ENCODE results near the gene ZFP92. TPM values are rescaled to one million over a fixed set of nuclear protein-coding genes. Genes with fewer than 3 reads are reported as not detected.

ZFP92 gene
- polyA plus RNA-seq, 1 donor (not counting 4 experiments of a cell fraction or from before 2014, with no cell fraction given), result 0.64 TPM

DNA sequence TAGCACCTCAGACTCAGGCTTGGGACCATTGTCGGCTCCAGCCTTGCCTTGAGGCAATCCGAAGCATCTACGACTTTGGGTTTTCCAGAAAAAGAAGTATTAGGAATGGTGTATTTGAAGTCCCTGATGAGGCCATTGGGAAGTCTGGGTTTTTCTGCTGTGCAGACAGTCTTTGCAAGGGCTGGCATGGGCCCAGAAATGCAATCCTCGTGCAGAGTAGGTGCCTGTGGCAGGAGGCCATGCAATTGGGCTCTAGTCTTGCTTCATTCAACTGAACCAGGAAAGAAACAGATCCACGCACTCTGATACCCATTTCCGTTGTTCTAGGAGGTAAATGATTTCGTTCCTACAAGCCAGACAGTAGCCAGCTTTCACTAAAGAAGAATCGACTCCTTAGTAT lies 12.4 kb downstream of the ZFP92 start:
- no peaks in the 10 kb centered on the region for H3K9me1 ChIP-seq (ENCODE audit: control insufficient read depth, extremely low read depth, insufficient read depth, low read length)
- no peak overlapping the region for H3K9ac ChIP-seq (ENCODE audit: control insufficient read depth, extremely low read depth, insufficient read depth, low read length)
- no peak overlapping the region for H3K27ac ChIP-seq (ENCODE audit: control insufficient read depth, insufficient read depth, low read length)
- no peak overlapping the region for H2AFZ ChIP-seq (ENCODE audit: control insufficient read depth, low read length)
- no peak for TF ChIP-seq EZH2 (IDR thresholded peaks at IDR 0.05; ENCODE audit: low read length)
- TF ChIP-seq, protein P1, sequence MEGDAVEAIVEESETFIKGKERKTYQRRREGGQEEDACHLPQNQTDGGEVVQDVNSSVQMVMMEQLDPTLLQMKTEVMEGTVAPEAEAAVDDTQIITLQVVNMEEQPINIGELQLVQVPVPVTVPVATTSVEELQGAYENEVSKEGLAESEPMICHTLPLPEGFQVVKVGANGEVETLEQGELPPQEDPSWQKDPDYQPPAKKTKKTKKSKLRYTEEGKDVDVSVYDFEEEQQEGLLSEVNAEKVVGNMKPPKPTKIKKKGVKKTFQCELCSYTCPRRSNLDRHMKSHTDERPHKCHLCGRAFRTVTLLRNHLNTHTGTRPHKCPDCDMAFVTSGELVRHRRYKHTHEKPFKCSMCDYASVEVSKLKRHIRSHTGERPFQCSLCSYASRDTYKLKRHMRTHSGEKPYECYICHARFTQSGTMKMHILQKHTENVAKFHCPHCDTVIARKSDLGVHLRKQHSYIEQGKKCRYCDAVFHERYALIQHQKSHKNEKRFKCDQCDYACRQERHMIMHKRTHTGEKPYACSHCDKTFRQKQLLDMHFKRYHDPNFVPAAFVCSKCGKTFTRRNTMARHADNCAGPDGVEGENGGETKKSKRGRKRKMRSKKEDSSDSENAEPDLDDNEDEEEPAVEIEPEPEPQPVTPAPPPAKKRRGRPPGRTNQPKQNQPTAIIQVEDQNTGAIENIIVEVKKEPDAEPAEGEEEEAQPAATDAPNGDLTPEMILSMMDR (optimal IDR thresholded peaks at IDR 0.05 in 1 of 3, IDR thresholded peaks at IDR 0.05 in 1 of 3, conservative IDR thresholded peaks at IDR 0.05 in 1 of 3; ENCODE audit: extremely low read depth in 1 of 3, insufficient read depth in 2 of 3, low read length in 3 of 3), result no peak
- H3K79me2 ChIP-seq (ENCODE audit: control insufficient read depth, insufficient read depth, low read length), result no peaks in the 10 kb centered on the region
- no peak overlapping the region for H3K4me2 ChIP-seq (ENCODE audit: control insufficient read depth, extremely low read depth, insufficient read depth, low read depth, low read length)
- H3K36me3 ChIP-seq (ENCODE audit: control insufficient read depth in 2 of 2, extremely low read depth in 1 of 2, insufficient read depth in 2 of 2, low read length in 2 of 2), result no peaks in the 10 kb centered on the region
- peaks cover 2% of the 10 kb centered on the region for H3K9me3 ChIP-seq (ENCODE audit: control insufficient read depth, low read depth, low read length)
- no peaks in the 10 kb centered on the region for H3K27me3 ChIP-seq (ENCODE audit: control insufficient read depth, extremely low read depth, insufficient read depth, low read length)
- no peaks in the 10 kb centered on the region for H4K20me1 ChIP-seq (ENCODE audit: control insufficient read depth, extremely low read depth, insufficient read depth, low read length)
- FAIRE-seq (no peak), DNase-seq (ENCODE audit: low read depth, low spot score) (no peak)
- dilution Hi-C loops (cut with MboI; ENCODE audit: extremely low pct_ligation_motif_present, low sequenced_read_pairs), result no loop called here
- H3K4me1 ChIP-seq (ENCODE audit: control insufficient read depth, extremely low read depth, insufficient read depth, low read length), result no peaks in the 10 kb centered on the region
- H3K4me3 ChIP-seq (ENCODE audit: control insufficient read depth in 2 of 3, extremely low read depth in 1 of 3, insufficient read depth in 2 of 3, low read depth in 1 of 3, low read length in 3 of 3), result no peak overlapping the region

DNA sequence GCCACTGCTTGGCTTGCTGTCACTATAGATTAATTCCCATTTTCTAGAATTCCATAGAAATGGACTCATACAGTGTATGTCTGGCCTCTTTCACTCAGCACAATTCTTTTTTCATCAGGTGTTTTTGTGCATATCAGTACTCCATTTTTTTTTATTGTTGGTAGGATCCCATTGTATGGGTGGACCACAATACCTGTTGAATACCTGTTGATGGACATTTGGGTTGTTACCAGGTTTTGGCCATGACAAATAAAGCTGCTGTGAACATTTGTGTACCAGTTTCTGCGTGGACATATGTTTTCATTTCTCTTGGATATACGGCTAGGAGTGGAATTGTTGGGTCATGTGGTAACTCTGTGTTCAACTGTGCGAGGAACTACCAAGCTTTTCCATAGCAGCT lies 14.9 kb downstream of the ZFP92 start:
- dilution Hi-C loops (cut with MboI; ENCODE audit: extremely low pct_ligation_motif_present, low sequenced_read_pairs), result no loop called here
- Histone ChIP-seq H3K36me3 (ENCODE audit: control insufficient read depth in 2 of 2, extremely low read depth in 1 of 2, insufficient read depth in 2 of 2, low read length in 2 of 2) (no peaks in the 10 kb centered on the region), H3K27ac (ENCODE audit: control insufficient read depth, insufficient read depth, low read length) (no peak overlapping the region), H3K4me3 (ENCODE audit: control insufficient read depth in 2 of 3, extremely low read depth in 1 of 3, insufficient read depth in 2 of 3, low read depth in 1 of 3, low read length in 3 of 3) (no peak overlapping the region), H4K20me1 (ENCODE audit: control insufficient read depth, extremely low read depth, insufficient read depth, low read length) (no peaks in the 10 kb centered on the region), H3K9ac (ENCODE audit: control insufficient read depth, extremely low read depth, insufficient read depth, low read length) (no peak overlapping the region), H3K4me1 (ENCODE audit: control insufficient read depth, extremely low read depth, insufficient read depth, low read length) (no peaks in the 10 kb centered on the region), H2AFZ (ENCODE audit: control insufficient read depth, low read length) (no peak overlapping the region), H3K27me3 (ENCODE audit: control insufficient read depth, extremely low read depth, insufficient read depth, low read length) (no peaks in the 10 kb centered on the region), H3K9me3 (ENCODE audit: control insufficient read depth, low read depth, low read length) (no peaks in the 10 kb centered on the region), H3K9me1 (ENCODE audit: control insufficient read depth, extremely low read depth, insufficient read depth, low read length) (no peaks in the 10 kb centered on the region), H3K4me2 (ENCODE audit: control insufficient read depth, extremely low read depth, insufficient read depth, low read depth, low read length) (no peak overlapping the region), H3K79me2 (ENCODE audit: control insufficient read depth, insufficient read depth, low read length) (no peaks in the 10 kb centered on the region)
- TF ChIP-seq, protein P1 (optimal IDR thresholded peaks at IDR 0.05 in 1 of 3, IDR thresholded peaks at IDR 0.05 in 1 of 3, conservative IDR thresholded peaks at IDR 0.05 in 1 of 3; ENCODE audit: extremely low read depth in 1 of 3, insufficient read depth in 2 of 3, low read length in 3 of 3), result no peak
- FAIRE-seq (no peak), DNase-seq (ENCODE audit: low read depth, low spot score) (no peak)

Data from keratinocyte (primary cell).